ENCODE measurements around the gene ACIN1.

DNA sequence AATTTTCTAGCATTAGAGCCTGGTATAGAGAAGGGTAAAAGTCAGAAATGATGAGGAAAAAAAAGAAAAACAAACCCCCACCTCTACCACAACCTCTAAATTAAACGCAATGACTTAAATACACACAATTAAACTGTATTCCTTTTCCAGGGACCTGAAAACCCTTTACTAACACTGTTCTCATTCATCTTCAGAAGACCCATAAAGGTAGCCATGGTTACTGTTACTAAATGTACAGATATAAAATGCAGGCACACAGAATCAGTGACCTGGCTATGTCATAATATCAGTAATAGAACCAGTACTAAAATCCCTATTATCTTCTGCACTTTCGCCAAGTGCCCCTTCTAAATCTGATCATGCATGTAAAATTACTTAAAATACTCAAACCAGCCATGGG lies 1.4 kb downstream of the ACIN1 start:
- TF ChIP-seq ZSCAN9 (CRISPR knock-in tag; IDR thresholded peaks at IDR 0.05; ENCODE audit: borderline replicate concordance) (no peak), MEF2D (CRISPR knock-in tag; IDR thresholded peaks at IDR 0.05) (no peak)

Data from HepG2 (cell line).